Measurements from ENCODE around the gene HOXB4.

Gene HOXB4

GRCh38 chr17:48582750-48583069 lies 4.6 kb upstream of the HOXB4 start:
- H3K27me3 Mint-ChIP-seq (ENCODE audit: low read depth), result peaks cover 78% of the 10 kb centered on the region
- H3K9me3 Mint-ChIP-seq, result no peaks in the 10 kb centered on the region
- H3K4me1 Mint-ChIP-seq (ENCODE audit: low read depth), result peaks cover 59% of the 10 kb centered on the region
- peak overlapping the region; percentile 66 for H3K4me3 Mint-ChIP-seq
- no peak for DNase-seq (ENCODE audit: low spot score)
- H3K27ac Mint-ChIP-seq, result no peak overlapping the region
- H3K36me3 Mint-ChIP-seq (ENCODE audit: low read depth), result peaks cover 7% of the 10 kb centered on the region

DNA sequence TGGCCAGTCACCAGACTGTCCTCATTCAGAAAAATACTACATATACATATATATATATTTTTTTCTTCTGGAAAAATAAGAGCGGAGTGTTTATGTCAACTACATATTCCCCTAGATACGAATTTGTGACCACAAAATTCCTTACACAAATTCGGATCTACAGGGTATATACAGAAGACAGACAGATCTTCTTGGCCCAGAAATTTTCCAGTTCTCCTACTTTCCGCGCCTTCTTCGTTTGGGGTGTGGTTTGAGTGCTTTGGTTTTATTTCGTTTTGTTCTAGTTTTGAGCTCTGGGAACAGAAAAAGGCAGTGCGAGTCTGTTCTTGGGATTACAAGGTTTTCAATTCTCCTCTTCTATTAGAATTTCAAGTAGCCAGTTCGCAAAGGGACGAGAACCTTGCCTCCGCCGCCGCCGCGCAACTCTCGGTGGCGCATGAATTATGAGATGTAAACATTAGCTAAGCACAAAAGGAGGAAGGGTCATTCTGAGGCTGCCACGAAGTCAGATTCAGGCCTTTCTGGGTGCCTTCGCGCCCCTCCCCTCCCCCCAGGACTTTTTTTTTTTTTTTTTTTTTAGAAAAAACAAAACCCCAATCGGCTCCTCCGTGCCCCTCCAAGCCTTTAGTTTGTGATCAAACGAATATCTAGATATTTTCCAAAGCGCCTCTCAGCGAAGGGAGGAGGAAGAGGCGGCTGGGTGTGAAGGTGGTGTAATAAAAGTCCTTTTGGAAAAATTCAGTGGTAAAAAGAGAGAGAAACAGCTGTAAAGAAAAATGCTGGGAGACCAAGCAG lies 1.8 kb upstream of the HOXB4 start:
- Mint-ChIP-seq H3K4me1 (ENCODE audit: low read depth) (peaks cover 51% of the 10 kb centered on the region), H3K4me3 (peak overlapping the region; percentile 93)
- DNase-seq (ENCODE audit: low spot score), result no peak

DNA sequence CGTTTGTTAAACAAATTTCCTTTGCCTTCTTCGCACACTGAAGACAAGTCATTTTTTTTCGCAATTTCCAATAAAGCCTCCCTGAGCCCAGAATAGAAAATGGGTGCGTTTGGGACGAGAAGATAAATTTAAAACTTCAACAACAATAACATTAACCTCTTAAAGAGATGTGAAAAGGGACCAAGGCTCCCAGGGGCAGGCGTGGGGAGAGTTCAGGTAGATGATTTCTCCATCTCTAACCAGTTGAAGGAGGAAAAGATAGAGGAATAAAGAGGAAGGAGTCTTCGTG lies 1.3 kb upstream of the HOXB4 start:
- peak overlapping the region; percentile 93 for H3K4me3 Mint-ChIP-seq
- DNase-seq (ENCODE audit: low spot score), result no peak
- peaks cover 54% of the 10 kb centered on the region for H3K27me3 Mint-ChIP-seq (ENCODE audit: low read depth)

More for the DNA sequence above, 1.8 kb upstream of the HOXB4 start:
- Mint-ChIP-seq H3K9me3 (no peaks in the 10 kb centered on the region), H3K36me3 (ENCODE audit: low read depth) (peaks cover 11% of the 10 kb centered on the region), H3K27me3 (ENCODE audit: low read depth) (peaks cover 54% of the 10 kb centered on the region), H3K27ac (no peak overlapping the region)

DNA sequence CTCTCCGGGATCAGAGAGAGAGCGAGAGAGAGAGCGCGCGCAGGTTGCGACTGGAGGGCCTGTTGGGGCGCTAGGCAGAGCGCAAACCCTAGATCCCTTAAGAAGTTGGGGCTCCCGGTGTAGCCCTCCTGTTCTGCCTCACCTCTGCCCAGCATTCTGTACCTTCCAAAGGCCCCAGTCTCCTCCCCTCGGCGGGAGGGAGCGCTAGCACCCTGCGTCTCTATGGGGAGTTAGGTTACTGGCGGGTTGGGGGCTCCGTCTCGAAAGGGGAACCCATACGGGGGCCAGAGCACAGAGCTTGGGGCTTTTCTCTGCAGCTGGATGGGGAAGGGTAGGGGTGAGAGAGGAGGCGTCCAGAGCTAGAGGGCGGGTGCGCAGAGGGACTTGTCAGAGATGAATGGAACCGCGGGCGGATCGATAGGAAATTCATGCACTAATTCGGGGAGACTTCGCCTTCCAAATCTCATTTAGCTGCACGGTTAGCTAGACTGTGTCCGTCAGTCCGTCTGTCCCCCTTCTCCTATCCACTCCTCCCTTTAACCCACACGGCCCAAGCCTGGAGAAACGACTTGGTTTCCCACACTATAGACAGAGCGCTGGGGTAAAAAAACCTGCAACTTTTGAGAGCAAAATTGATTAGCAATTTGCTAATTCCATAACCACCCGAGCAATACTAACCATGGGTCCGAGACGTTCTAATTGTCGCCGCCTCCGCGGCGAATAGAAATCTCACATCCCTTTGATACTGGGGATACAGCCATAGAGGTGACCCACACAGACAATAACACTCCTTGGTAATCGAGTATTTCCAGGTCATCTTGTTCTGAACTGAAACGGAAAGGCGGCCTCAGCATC lies 693 bp upstream of the HOXB4 start:
- H3K27me3 Mint-ChIP-seq (ENCODE audit: low read depth), result peaks cover 52% of the 10 kb centered on the region
- H3K36me3 Mint-ChIP-seq (ENCODE audit: low read depth), result peaks cover 11% of the 10 kb centered on the region
- H3K4me3 Mint-ChIP-seq, result peak overlapping the region; percentile 93
- peak; percentile 23 for DNase-seq (ENCODE audit: low spot score)
- peak overlapping the region; percentile 78 for H3K27ac Mint-ChIP-seq
- no peaks in the 10 kb centered on the region for H3K9me3 Mint-ChIP-seq
- peaks cover 43% of the 10 kb centered on the region for H3K4me1 Mint-ChIP-seq (ENCODE audit: low read depth)

More for the DNA sequence above, 1.3 kb upstream of the HOXB4 start:
- Mint-ChIP-seq H3K36me3 (ENCODE audit: low read depth) (peaks cover 11% of the 10 kb centered on the region), H3K27ac (no peak overlapping the region), H3K4me1 (ENCODE audit: low read depth) (peaks cover 47% of the 10 kb centered on the region), H3K9me3 (no peaks in the 10 kb centered on the region)

- Mint-ChIP-seq H3K9me3 (no peaks in the 10 kb centered on the region), H3K27me3 (ENCODE audit: low read depth) (peaks cover 42% of the 10 kb centered on the region), H3K4me1 (ENCODE audit: low read depth) (peaks cover 43% of the 10 kb centered on the region), H3K36me3 (ENCODE audit: low read depth) (peaks cover 15% of the 10 kb centered on the region), H3K4me3 (peak overlapping the region; percentile 91), H3K27ac (peak overlapping the region; percentile 57)
- DNase-seq (ENCODE audit: low spot score), result no peak
Measured at GRCh38 chr17:48577330-48577945, 712 bp downstream of the HOXB4 start.

DNA sequence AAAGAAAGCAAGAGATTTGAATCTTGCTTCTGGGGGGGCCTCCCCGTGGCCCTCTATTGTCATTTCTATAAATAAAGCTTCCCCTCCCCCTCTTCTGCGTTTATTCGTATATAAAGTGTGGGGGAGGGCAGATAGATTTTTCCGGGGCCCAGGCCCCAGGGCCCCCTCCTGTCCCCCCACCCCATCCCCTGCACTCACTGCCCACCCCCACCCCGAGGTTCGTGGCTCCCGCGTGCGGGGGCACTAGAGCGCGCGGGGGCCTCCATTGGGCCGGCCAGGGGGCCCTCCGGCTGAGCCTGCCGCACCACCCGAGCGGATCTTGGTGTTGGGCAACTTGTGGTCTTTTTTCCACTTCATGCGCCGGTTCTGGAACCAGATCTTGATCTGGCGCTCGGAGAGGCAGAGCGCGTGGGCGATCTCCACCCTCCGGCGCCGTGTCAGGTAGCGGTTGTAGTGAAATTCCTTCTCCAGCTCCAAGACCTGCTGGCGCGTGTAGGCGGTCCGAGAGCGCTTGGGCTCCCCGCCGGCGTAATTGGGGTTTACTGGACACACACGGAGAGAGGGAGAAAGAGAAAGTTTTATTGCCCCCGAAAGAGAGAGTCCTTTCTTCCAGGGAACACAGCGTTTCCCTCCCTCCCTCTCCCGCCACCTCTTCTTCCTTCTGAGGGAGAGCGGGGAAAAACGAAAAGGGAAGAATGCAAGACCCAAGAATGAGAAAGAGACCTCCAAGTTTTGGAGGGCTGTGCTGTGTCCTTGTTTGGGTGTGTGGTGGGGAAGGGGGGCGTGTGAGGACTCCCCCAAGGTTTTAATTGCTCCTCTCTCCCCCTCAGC lies 1.5 kb downstream of the HOXB4 start:
- H3K4me3 Mint-ChIP-seq, result peak overlapping the region; percentile 91
- H3K4me1 Mint-ChIP-seq (ENCODE audit: low read depth), result peaks cover 40% of the 10 kb centered on the region
- no peaks in the 10 kb centered on the region for H3K9me3 Mint-ChIP-seq
- peaks cover 37% of the 10 kb centered on the region for H3K27me3 Mint-ChIP-seq (ENCODE audit: low read depth)
- H3K27ac Mint-ChIP-seq, result no peak overlapping the region
- peaks cover 18% of the 10 kb centered on the region for H3K36me3 Mint-ChIP-seq (ENCODE audit: low read depth)
- no peak for DNase-seq (ENCODE audit: low spot score)

DNA sequence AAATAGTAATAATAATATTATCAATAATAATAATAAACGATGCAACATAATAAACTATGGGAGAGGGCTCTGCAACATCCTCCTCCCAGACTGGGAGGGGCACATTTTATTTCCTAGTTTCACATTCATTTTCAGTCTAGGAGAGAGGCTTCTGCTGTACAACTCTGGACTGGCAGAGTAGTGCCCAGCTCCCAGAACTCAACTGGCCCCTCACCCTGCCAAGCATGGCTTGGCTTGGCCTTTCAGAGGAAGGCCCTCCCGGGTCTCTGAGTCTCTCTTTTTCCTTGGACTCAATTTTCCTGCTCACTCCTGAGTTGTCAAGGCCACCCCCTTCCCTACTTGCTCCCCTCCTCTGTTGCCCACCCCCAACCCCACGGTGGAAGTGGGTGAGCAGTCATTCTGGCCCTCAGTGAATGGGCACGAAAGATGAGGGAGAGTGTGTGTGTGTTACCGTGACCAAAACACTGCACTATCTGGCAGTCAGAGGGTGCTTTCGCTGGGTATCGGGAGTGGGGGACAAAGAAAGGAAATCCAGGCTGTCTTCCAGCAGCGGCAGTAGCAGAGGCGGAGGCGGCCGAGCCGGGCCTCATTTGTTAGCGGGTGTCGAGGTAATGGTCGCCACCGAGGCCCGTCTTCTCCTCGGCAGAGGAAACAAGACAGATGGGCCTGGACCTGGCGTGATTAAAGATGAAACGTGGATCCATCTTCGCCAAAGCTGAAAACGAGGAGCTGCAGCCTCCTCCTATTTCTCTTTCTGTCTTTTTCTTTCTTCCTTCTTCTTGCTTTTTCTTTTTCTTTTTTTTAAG lies 2.3 kb downstream of the HOXB4 start:
- Mint-ChIP-seq H3K36me3 (ENCODE audit: low read depth) (peaks cover 20% of the 10 kb centered on the region), H3K4me3 (peak overlapping the region; percentile 63), H3K4me1 (ENCODE audit: low read depth) (peaks cover 34% of the 10 kb centered on the region), H3K27me3 (ENCODE audit: low read depth) (peaks cover 29% of the 10 kb centered on the region), H3K9me3 (no peaks in the 10 kb centered on the region), H3K27ac (no peak overlapping the region)
- DNase-seq (ENCODE audit: low spot score), result no peak

GRCh38 chr17:48575066-48575582 lies 3.0 kb downstream of the HOXB4 start:
- no peak overlapping the region for H3K4me3 Mint-ChIP-seq
- no peak for DNase-seq (ENCODE audit: low spot score)
- H3K27ac Mint-ChIP-seq, result no peak overlapping the region
- H3K4me1 Mint-ChIP-seq (ENCODE audit: low read depth), result peaks cover 30% of the 10 kb centered on the region
- H3K36me3 Mint-ChIP-seq (ENCODE audit: low read depth), result peaks cover 20% of the 10 kb centered on the region
- H3K9me3 Mint-ChIP-seq, result no peaks in the 10 kb centered on the region
- H3K27me3 Mint-ChIP-seq (ENCODE audit: low read depth), result peaks cover 24% of the 10 kb centered on the region

DNA sequence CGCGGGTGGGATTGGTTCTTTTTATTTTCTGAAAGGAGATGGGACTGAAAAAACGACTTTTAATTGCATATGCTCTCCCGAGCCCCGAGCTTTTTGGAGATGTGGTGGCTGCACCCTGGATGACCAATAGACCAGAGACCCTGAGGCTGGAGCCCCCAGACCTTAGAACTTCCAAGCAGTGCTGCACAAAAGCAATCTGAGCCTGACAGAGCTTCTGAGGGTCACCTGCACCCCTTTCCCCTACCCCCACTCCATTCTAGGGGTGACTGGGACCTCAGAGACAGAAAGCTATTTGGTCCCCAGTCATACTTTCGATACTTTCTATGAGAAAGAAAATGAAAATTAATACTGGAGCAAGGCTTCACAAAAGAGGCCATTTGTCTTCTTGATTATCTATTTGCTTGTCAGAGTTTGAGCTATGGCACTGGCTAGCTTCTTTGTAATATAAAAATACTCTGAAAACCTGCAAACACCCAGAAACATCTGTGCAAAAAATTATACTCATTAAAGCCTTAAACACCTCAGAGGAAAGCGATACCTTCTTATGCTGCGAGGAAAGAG lies 3.6 kb downstream of the HOXB4 start:
- Mint-ChIP-seq H3K4me1 (ENCODE audit: low read depth) (peaks cover 26% of the 10 kb centered on the region), H3K27me3 (ENCODE audit: low read depth) (peaks cover 24% of the 10 kb centered on the region), H3K36me3 (ENCODE audit: low read depth) (peaks cover 20% of the 10 kb centered on the region), H3K4me3 (no peak overlapping the region), H3K9me3 (no peaks in the 10 kb centered on the region), H3K27ac (no peak overlapping the region)
- no peak for DNase-seq (ENCODE audit: low spot score)

DNA sequence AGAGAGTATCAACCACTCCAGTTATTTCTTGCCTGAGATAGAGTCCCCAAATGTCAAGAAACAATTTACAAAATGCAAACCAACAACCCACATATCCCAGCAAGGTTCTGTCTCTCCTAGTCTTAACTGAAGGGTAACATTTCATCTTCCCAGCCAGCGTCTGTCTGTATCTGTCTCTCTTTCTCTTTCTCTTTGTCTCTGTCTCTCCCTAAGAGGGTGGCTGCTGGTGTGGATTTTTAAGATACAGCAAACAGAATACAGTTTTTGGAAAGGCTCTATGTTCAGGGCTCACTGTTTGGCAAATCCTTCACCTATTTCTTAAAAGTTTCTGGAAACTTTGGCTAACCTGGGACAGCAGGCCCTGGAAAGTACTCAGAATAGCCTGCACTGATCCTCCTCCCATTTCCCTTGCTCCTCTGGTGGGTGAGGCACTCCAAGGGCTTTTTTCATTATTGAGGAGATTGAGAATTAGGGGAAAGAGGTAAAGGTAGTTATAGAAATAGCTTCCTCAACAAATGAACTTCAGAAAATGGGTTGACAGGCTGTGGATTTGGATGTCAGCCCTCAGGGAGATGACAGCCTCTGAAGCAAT lies 6.2 kb downstream of the HOXB4 start:
- no peak for DNase-seq (ENCODE audit: low spot score)

GRCh38 chr17:48571024-48571818 lies 6.9 kb downstream of the HOXB4 start:
- no peak overlapping the region for H3K27ac Mint-ChIP-seq
- H3K9me3 Mint-ChIP-seq, result no peaks in the 10 kb centered on the region
- H3K4me3 Mint-ChIP-seq, result no peak overlapping the region
- peaks cover 13% of the 10 kb centered on the region for H3K4me1 Mint-ChIP-seq (ENCODE audit: low read depth)
- peaks cover 16% of the 10 kb centered on the region for H3K36me3 Mint-ChIP-seq (ENCODE audit: low read depth)
- no peak for DNase-seq (ENCODE audit: low spot score)
- H3K27me3 Mint-ChIP-seq (ENCODE audit: low read depth), result peaks cover 26% of the 10 kb centered on the region

More for the DNA sequence above, 6.2 kb downstream of the HOXB4 start:
- H3K36me3 Mint-ChIP-seq (ENCODE audit: low read depth), result peaks cover 16% of the 10 kb centered on the region
- H3K9me3 Mint-ChIP-seq, result no peaks in the 10 kb centered on the region
- H3K4me3 Mint-ChIP-seq, result no peak overlapping the region
- H3K4me1 Mint-ChIP-seq (ENCODE audit: low read depth), result peaks cover 18% of the 10 kb centered on the region
- H3K27ac Mint-ChIP-seq, result no peak overlapping the region
- H3K27me3 Mint-ChIP-seq (ENCODE audit: low read depth), result peaks cover 26% of the 10 kb centered on the region
